Tibial artery (tissue), 4 donors: ENCODE results near the gene C1QTNF6.

ENCODE experiments used
- DNase-seq, 2 donors: peaks; one replicate each; pipeline ENCODE4 v3.0.0-alpha.2; 2019
- H3K27ac ChIP-seq, 2 donors: fragments of 200-600 bp; sonication (generic) in 1 of 2; 1 replicate in 1 of 2; 2 replicates in 1 of 2; pipeline ENCODE4 v1.5.1; 2018 to 2019; ENCODE audit warnings: mild to moderate bottlenecking in 1 of 2
- H3K27me3 ChIP-seq, 2 donors: fragments of 200-600 bp; sonication (generic) in 1 of 2; one replicate each; pipeline versions ENCODE4 v1.5.1 to v1.6.0; 2016 to 2019
- H3K36me3 ChIP-seq, 3 donors: fragments of 200-600 bp; sonication (generic) in 2 of 3; one replicate each; pipeline ENCODE4 v1.5.1; 2016 to 2019; ENCODE audit warnings: mild to moderate bottlenecking in 2 of 3
- H3K4me1 ChIP-seq, 4 donors: fragments of 200-600 bp; sonication (generic) in 2 of 4; 1 replicate in 3 of 4; 2 replicates in 1 of 4; pipeline ENCODE4 v1.5.1; 2016 to 2019
- H3K4me3 ChIP-seq, 2 donors: fragments of 200-600 bp; sonication (generic) in 1 of 2; 1 replicate in 1 of 2; 2 replicates in 1 of 2; pipeline ENCODE4 v1.5.1; 2018 to 2019; ENCODE audit warnings: mild to moderate bottlenecking in 2 of 2
- H3K9me3 ChIP-seq, 3 donors: fragments of 200-600 bp; sonication (generic) in 1 of 3; one replicate each; pipeline ENCODE4 v1.5.1; 2016 to 2019
- intact Hi-C: fragments of 100-400 bp; cut with DNase I; formaldehyde crosslinking; loops from one replicate; pipeline ENCODE4 v1.15.0; 2023; ENCODE audit warnings: low total_unique reads
- TF ChIP-seq, protein P1 (sequence below), 2 experiments: fragments of 200-600 bp in 1 of 2; fragments of 450-650 bp in 1 of 2; IDR thresholded peaks; one replicate each; pipeline ENCODE4 v1.5.1; 2017 to 2019; ENCODE audit warnings: antibody characterized with exemption in 2 of 2, mild to moderate bottlenecking in 1 of 2, moderate library complexity in 1 of 2

C1QTNF6 gene

DNA sequence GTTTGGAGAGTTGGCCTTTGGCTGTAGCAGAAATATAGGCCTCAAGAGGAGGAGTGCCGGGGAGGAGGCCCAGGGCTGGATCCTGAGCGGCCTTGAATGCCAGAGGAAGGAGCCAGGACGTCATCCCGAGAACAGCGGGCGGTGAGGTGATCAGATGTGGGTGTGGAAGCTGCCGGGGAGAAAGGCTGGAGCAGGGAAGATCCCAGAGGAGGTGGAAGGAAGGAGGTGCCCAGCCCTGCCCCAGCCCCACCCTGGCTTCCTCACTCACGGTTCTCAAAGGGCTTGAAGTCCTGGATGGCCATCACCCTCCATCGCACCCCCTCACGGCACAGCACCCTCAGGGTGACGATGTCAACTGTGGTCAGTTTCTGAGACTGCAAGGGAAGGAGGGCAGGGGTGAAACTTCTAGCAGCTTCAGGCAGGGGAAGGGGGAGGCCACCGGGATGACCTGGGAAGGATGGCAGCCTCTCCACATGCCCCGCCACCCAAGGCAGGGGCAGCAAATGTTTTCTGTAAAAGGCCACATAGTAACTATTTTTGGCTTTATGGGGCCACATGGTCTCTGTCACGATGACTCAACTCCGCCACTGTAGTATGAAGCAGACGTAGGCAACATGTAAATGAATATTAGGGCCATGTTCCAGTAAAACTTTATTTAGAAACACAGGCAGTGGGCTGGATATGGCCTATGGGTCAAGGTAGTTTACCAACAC lies 49.0 kb downstream of the C1QTNF6 start:
- DNase-seq = no peak
- intact Hi-C loops = no loop called here
- Histone ChIP-seq H3K36me3 (no peaks in the 10 kb centered on the region), H3K4me3 (no peak overlapping the region), H3K9me3 (no peaks in the 10 kb centered on the region), H3K27ac (no peak overlapping the region), H3K4me1 (no peaks in the 10 kb centered on the region), H3K27me3 (peaks cover 0 to 27% of the 10 kb centered on the region in 2 donors)
- TF ChIP-seq, protein P1, sequence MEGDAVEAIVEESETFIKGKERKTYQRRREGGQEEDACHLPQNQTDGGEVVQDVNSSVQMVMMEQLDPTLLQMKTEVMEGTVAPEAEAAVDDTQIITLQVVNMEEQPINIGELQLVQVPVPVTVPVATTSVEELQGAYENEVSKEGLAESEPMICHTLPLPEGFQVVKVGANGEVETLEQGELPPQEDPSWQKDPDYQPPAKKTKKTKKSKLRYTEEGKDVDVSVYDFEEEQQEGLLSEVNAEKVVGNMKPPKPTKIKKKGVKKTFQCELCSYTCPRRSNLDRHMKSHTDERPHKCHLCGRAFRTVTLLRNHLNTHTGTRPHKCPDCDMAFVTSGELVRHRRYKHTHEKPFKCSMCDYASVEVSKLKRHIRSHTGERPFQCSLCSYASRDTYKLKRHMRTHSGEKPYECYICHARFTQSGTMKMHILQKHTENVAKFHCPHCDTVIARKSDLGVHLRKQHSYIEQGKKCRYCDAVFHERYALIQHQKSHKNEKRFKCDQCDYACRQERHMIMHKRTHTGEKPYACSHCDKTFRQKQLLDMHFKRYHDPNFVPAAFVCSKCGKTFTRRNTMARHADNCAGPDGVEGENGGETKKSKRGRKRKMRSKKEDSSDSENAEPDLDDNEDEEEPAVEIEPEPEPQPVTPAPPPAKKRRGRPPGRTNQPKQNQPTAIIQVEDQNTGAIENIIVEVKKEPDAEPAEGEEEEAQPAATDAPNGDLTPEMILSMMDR (IDR thresholded peaks at IDR 0.05) = no peak

DNA sequence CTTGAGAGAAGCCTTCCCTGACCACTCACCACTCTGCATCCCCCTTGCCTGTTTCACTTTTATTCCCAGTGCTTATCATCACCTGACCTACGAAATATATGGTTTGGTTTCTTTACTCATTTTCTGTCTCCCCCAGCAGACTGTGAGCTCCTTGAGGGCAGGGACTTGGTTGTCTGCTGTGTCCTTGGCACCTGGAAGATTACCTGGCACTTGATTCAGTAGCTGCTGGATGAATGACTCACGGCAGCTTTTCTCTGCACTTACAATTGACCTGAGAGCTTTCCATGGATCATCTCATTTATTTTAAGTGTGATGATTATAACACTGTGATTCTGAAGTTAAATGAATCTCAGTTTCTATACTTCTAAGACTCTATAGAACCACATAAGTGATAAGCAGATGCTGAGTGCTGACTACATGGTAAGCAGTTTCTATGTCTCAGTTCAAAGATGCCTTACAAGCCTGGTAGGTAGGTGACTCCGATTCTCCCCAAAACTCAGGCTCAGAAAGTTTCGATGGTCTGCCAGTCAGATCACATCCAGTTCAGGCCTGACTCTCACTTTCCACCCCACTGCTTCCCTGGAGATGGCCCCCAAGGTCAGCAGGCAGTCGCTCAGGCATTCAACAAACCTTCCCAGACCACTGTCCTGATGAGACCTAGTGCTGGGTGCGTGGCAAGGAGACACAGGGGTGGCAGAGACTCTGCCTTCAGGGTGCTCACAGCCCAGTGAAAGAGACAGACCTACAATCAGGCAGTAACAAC lies 50.0 kb downstream of the C1QTNF6 start:
- no peak overlapping the region for H3K4me3 ChIP-seq
- DNase-seq = no peak
- no peak overlapping the region for H3K27ac ChIP-seq
- H3K9me3 ChIP-seq = no peaks in the 10 kb centered on the region
- intact Hi-C loops = no loop called here
- no peaks in the 10 kb centered on the region for H3K4me1 ChIP-seq
- TF ChIP-seq, protein P1 (IDR thresholded peaks at IDR 0.05) = no peak
- H3K36me3 ChIP-seq = no peaks in the 10 kb centered on the region
- peaks cover 0 to 20% of the 10 kb centered on the region in 2 donors for H3K27me3 ChIP-seq

DNA sequence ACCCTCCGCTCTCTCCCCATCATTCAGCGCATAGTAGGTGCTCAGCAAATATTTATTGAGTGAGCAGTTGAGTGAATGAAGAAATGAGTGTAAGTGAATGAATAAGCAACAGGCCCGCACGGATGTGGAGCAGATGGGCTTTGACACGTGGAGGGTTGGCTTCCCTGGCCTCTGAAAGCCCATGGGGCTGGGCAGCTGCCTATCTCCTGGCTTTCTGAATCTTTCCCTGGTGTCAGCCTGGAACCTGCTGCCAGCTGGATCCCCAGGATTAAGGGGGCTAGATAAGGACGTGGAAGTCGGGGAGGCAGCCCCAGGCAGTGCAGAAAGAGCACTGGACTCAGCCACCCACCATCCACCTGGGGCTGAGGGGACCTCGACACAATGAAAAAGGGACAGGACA lies 50.9 kb downstream of the C1QTNF6 start:
- DNase-seq = no peak
- H3K4me1 ChIP-seq = no peaks in the 10 kb centered on the region
- H3K36me3 ChIP-seq = no peaks in the 10 kb centered on the region
- H3K27me3 ChIP-seq = peaks cover 0 to 10% of the 10 kb centered on the region in 2 donors
- TF ChIP-seq, protein P1 (IDR thresholded peaks at IDR 0.05) = no peak
- no peak overlapping the region for H3K4me3 ChIP-seq
- intact Hi-C loops = no loop called here
- no peaks in the 10 kb centered on the region for H3K9me3 ChIP-seq
- H3K27ac ChIP-seq = no peak overlapping the region

DNA sequence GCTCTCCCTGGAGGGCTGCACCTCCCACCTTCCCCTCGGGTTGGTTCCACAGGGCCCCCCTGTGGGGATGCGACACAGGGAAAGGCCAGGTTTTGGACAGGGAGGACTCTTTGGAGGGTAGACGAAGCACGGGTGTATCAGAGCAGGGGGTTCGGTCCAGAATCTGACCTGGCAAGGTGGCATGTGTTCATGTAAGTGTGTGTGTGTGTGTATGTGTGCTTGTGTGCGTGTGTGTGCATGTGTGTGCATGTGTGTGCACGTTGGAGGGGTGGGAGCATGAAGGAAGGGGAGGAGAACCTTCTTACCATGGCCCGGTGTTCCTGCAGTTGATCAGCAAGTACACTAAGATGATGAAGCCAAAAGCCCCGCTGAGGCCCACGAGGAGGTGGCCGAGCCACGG lies 53.0 kb downstream of the C1QTNF6 start:
- H3K4me1 ChIP-seq = no peaks in the 10 kb centered on the region
- TF ChIP-seq, protein P1 (IDR thresholded peaks at IDR 0.05) = no peak
- H3K27me3 ChIP-seq = peaks cover 0 to 5% of the 10 kb centered on the region in 2 donors
- no peaks in the 10 kb centered on the region for H3K36me3 ChIP-seq
- H3K4me3 ChIP-seq = no peak overlapping the region
- no peak overlapping the region for H3K27ac ChIP-seq
- no peaks in the 10 kb centered on the region for H3K9me3 ChIP-seq
- no peak for DNase-seq
- intact Hi-C loops = no loop called here

DNA sequence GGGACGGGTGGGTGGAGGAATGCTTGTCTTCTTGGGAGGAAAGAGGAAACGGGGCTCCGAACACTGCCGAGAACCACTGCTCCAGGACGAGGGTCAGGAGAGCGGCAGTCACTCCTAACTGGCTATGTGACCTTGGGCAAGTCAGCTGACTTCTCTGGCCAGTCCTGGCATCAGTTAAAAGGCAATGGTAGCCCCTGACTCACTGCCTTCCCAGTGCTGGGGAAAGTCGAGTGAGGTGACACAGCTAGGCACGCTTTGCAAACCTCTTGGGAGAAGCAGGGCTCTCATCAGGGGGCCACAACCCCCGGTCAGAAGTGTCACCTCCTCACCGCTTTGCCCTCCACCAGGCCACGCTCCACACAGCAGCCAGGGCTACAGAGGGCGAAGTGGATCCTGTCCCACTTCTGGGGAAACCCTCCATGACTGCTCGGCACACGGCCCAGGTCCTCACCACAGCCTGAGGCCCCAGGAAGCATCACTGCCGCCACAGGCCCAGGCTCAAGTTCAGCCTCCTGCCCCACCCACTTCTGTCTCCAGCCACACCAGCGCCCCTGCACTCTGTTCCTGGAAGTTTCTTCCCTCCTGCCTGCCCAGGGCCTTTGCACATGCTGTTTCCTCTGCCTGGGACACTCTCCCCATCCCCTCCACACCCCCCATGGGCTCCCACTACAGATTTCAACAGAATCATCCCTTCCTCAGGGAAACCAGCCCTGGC lies 54.6 kb downstream of the C1QTNF6 start:
- Histone ChIP-seq H3K4me3 (no peak overlapping the region), H3K36me3 (no peaks in the 10 kb centered on the region), H3K27ac (no peak overlapping the region), H3K27me3 (peaks cover 0 to 20% of the 10 kb centered on the region in 2 donors), H3K9me3 (no peaks in the 10 kb centered on the region), H3K4me1 (no peaks in the 10 kb centered on the region)
- TF ChIP-seq, protein P1 (IDR thresholded peaks at IDR 0.05) = no peak
- intact Hi-C loops = no loop called here
- no peak for DNase-seq
